Measurements from ENCODE around the gene CYTIP. TPM values are rescaled to one million over a fixed set of nuclear protein-coding genes. Genes with fewer than 3 reads are reported as not detected.

CYTIP gene
- 34.7 TPM for total RNA-seq
- long read RNA-seq, transcript CYTIP-201 (8 exons, 2,260 nt) = major isoform, 23 of 24 reads
- long read RNA-seq, partial matches to known transcripts = 0 of 24 reads
- long read RNA-seq, other reads (novel, unspliced or antisense) = 1 of 24 reads

DNA sequence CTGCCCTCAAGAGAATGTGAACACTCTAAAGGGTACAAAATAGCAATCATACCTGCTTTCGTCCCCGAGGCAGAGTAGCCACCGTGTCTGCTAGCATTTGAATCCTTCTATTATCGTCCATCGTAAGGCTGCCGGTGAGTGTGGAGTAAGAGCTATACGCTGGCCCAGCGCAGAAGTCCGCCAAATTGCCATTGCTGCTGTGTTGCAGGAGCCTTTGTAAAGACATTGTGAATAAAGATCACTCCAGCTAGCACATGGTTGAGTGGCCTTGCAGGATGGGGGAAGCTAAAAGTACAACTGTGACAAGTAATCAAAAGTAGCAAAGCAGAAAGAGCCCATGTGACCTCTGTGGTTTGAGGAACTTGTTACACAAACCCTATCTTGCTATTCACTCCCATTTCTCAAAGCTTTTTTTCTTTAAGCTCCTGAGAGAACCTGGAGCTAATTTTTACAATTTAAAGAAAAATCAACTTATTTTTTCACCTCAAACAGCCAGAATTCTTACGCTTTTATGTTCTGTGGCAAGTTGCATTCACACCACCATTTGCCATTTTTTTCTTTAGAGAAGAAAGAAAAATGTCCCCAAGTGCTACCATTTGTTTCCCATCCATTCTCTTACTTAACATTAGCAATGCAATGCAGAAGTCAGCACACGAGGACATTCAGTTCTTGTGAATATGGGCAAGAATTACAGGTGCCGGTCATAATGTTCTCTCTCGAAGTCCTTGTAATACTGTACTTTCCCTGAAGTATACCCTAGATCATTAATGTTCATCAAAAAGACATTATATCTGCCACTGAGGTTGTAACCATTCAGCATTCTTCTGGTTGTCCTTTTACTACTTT is at the start of gene CYTIP:
Gene CYTIP (minus strand): TSS at position 295 of the 846 bp plus-strand sequence. CDS start 69 bp downstream, at position 226.
- TF ChIP-seq, protein P1, sequence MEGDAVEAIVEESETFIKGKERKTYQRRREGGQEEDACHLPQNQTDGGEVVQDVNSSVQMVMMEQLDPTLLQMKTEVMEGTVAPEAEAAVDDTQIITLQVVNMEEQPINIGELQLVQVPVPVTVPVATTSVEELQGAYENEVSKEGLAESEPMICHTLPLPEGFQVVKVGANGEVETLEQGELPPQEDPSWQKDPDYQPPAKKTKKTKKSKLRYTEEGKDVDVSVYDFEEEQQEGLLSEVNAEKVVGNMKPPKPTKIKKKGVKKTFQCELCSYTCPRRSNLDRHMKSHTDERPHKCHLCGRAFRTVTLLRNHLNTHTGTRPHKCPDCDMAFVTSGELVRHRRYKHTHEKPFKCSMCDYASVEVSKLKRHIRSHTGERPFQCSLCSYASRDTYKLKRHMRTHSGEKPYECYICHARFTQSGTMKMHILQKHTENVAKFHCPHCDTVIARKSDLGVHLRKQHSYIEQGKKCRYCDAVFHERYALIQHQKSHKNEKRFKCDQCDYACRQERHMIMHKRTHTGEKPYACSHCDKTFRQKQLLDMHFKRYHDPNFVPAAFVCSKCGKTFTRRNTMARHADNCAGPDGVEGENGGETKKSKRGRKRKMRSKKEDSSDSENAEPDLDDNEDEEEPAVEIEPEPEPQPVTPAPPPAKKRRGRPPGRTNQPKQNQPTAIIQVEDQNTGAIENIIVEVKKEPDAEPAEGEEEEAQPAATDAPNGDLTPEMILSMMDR (IDR thresholded peaks at IDR 0.05) = no peak
- intact Hi-C loops (cut with DNase I) = no loop called here
- Histone ChIP-seq H3K9me3 (no peaks in the 10 kb centered on the region), H3K36me3 (no peaks in the 10 kb centered on the region), H3K4me1 (no peaks in the 10 kb centered on the region), H3K27me3 (no peaks in the 10 kb centered on the region), H3K27ac (peak within 1 kb of the TSS; percentile 86), H3K4me3 (peak within 1 kb of the TSS; percentile 54)
- DNase-seq (peak; percentile 61), ATAC-seq (peak; percentile 81)

- intact Hi-C loops (cut with DNase I) = loop anchor here (10.0 kb wide), 1 partner anchor 513 kb away; no protein-coding TSS in a partner anchor
Measured at GRCh38 chr2:157492189-157492773, 48.4 kb upstream of the CYTIP start.

DNA sequence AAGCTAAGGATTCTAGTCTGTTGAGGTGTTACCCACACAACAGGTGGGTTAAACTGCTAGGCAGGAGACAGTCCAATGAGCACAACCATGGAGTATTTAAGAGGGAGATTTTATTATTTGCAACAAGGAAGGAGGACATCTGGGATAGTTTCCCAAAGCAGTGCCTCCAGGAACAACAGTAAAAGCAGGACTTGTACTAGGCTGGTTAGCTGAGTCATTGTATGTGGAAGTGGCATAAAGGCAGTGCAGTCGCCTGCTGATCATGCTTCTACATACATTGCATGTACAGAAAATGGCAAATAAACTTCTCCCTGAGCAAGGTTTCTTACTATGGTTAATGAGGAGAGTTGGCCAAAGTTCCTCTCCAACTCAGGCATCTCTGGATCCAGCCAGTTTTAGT is 46.1 kb upstream of the CYTIP start:
- DNase-seq = no peak
- Histone ChIP-seq H3K4me3 (no peak overlapping the region), H3K27ac (no peak overlapping the region), H3K27me3 (no peaks in the 10 kb centered on the region), H3K4me1 (peaks cover 6% of the 10 kb centered on the region), H3K36me3 (no peaks in the 10 kb centered on the region), H3K9me3 (no peaks in the 10 kb centered on the region)
- intact Hi-C loops (cut with DNase I) = loop anchor here (10.0 kb wide), 1 partner anchor 515 kb away; no protein-coding TSS in a partner anchor
- peak; percentile 30 for ATAC-seq
- TF ChIP-seq, protein P1 (IDR thresholded peaks at IDR 0.05) = no peak

More at GRCh38 chr2:157492189-157492773, 48.4 kb upstream of the CYTIP start:
- DNase-seq (peak; percentile 67), ATAC-seq (peak; percentile 91)
- no peak overlapping the region for H3K27ac ChIP-seq
- no peaks in the 10 kb centered on the region for H3K9me3 ChIP-seq
- H3K36me3 ChIP-seq = no peaks in the 10 kb centered on the region
- H3K4me1 ChIP-seq = peaks cover 6% of the 10 kb centered on the region
- H3K4me3 ChIP-seq = no peak overlapping the region
- H3K27me3 ChIP-seq = no peaks in the 10 kb centered on the region
- TF ChIP-seq, protein P1 (IDR thresholded peaks at IDR 0.05) = peak; percentile 67

GRCh38 chr2:157488877-157489276 is 45.0 kb upstream of the CYTIP start:
- no peaks in the 10 kb centered on the region for H3K9me3 ChIP-seq
- H3K27me3 ChIP-seq = no peaks in the 10 kb centered on the region
- no peak overlapping the region for H3K27ac ChIP-seq
- no peaks in the 10 kb centered on the region for H3K36me3 ChIP-seq
- TF ChIP-seq, protein P1 (IDR thresholded peaks at IDR 0.05) = no peak
- intact Hi-C loops (cut with DNase I) = no loop called here
- DNase-seq = no peak
- peaks cover 6% of the 10 kb centered on the region for H3K4me1 ChIP-seq
- peak; percentile 52 for ATAC-seq
- H3K4me3 ChIP-seq = no peak overlapping the region

DNA sequence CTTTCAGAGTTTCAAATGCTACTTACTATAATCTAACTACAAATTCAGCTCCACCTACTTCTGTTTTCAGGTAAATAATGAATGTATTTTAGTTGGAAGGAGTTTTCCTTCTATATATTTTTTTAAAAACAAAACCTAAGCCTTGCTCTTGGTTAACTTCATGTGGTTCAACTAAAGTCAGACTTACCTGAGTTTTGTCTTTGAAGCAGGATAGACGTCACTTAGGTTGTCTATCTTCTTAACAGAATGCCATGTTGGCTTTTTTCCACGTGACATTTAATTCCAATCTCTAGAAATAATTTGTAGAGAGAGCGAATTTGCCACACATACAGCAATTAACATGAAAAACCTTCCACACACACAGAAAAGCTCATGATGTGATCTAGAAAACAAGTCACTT is 43.9 kb upstream of the CYTIP start:
- intact Hi-C loops (cut with DNase I) = no loop called here
- DNase-seq (no peak), ATAC-seq (no peak)
- Histone ChIP-seq H3K36me3 (no peaks in the 10 kb centered on the region), H3K9me3 (no peaks in the 10 kb centered on the region), H3K27ac (no peak overlapping the region), H3K4me3 (no peak overlapping the region), H3K4me1 (peaks cover 6% of the 10 kb centered on the region), H3K27me3 (no peaks in the 10 kb centered on the region)
- TF ChIP-seq, protein P1 (IDR thresholded peaks at IDR 0.05) = no peak

Measured in upper lobe of right lung (tissue), 1 donor.